ENCODE measurements around the gene PDCD6IP. TPM values are rescaled to one million over a fixed set of nuclear protein-coding genes. Genes with fewer than 3 reads are reported as not detected.
A peak's percentile ranks its signal among the peaks of the same experiment; 100 is the strongest.

PDCD6IP gene
- total RNA-seq, 4 donors from 2014 or later, result 93.9 to 181 (median 127) TPM

DNA sequence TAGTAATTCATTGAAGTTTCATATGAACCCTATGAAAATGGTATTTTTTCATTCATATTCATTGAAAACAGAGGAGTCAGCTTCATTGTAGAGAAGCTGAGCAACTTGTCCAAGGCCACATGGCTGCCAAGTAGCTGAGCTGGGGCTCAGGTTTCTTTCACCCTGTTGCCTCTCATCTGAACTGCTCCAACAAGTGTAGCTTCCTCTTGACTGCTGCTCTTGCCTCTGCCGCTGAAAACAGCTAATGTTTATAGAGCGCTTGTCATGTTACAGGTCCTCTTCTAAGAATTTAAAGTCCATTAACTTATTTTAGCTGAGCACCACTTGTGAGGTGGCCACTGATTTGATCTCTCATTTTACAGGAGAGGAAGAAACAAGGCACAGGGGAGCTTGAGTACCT, 81.1 kb downstream of the PDCD6IP start:
- in situ Hi-C loops (cut with MboI; ENCODE audit: low sequenced_read_pairs in 4 of 4), result loop anchor here in 2 of 4 donors (25.0 kb wide), 1 partner anchor 808 kb away; no protein-coding TSS in a partner anchor

DNA sequence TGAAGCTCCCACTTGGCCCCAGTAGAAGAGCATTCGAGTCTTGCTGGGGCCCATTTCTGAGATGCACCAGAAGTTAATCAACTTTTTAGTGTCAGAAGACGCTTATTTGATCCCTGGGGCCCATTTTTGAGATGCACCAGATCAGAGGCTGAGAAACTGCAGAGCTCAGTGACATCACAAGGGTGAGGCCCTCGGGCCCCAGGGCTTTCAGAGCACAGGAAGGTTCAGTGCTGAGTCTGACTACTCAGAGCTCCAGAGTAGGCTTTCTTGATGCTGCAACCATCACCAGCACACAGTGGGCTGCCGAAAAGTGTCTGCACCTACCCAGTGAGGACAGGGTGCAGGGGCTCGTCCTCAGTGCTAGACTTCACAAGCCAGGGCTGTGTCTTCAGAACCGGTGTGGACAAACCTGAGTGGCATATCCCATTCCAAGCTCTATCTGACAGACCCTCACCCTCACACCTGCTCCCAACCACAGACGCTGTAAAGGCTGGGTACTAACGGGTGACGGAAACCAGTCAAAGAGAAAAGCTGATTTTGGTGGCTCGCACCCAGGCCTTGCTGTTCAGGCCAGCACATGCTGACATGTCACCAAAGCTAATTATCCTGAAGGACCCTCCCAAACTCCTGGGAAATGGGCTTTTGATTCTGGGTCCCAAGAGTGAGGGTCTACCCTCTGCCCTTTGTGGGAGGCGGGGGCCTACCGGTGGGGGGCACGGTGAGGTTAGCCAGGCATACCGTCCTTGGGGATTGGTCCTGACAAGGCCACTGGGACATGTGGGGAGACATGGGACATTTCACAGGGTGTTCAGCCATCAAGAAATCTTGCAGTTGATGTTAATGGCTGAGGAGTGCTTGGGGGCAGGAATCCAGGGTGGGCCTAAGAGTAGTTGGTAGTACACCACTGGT, 83.0 kb downstream of the PDCD6IP start:
- H3K4me1 ChIP-seq, result peaks cover 12 to 15% of the 10 kb centered on the region in 2 donors
- in situ Hi-C loops (cut with MboI; ENCODE audit: low sequenced_read_pairs in 4 of 4) (loop anchor here in 3 of 4 donors (10.0 to 25.0 kb wide), 2 partner anchors 803 to 806 kb away; no protein-coding TSS in a partner anchor), intact Hi-C loops (cut with DNase I; ENCODE audit: low total_unique reads) (loop anchor here (5.0 kb wide), 1 partner anchor 801 kb away; no protein-coding TSS in a partner anchor)
- H3K4me3 ChIP-seq, result no peak overlapping the region
- no peak overlapping the region for H3K27ac ChIP-seq
- no peaks in the 10 kb centered on the region for H3K27me3 ChIP-seq
- TF ChIP-seq, protein P1, sequence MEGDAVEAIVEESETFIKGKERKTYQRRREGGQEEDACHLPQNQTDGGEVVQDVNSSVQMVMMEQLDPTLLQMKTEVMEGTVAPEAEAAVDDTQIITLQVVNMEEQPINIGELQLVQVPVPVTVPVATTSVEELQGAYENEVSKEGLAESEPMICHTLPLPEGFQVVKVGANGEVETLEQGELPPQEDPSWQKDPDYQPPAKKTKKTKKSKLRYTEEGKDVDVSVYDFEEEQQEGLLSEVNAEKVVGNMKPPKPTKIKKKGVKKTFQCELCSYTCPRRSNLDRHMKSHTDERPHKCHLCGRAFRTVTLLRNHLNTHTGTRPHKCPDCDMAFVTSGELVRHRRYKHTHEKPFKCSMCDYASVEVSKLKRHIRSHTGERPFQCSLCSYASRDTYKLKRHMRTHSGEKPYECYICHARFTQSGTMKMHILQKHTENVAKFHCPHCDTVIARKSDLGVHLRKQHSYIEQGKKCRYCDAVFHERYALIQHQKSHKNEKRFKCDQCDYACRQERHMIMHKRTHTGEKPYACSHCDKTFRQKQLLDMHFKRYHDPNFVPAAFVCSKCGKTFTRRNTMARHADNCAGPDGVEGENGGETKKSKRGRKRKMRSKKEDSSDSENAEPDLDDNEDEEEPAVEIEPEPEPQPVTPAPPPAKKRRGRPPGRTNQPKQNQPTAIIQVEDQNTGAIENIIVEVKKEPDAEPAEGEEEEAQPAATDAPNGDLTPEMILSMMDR (IDR thresholded peaks at IDR 0.05 in 4 of 5, conservative IDR thresholded peaks at IDR 0.05 in 1 of 5), result no peak
- no peak for TF ChIP-seq POLR2A (IDR thresholded peaks at IDR 0.05)
- DNase-seq (no peak), ATAC-seq (no peak)
- H3K36me3 ChIP-seq, result no peaks in the 10 kb centered on the region
- no peaks in the 10 kb centered on the region for H3K9me3 ChIP-seq

More for the DNA sequence above, 81.1 kb downstream of the PDCD6IP start:
- TF ChIP-seq POLR2A (IDR thresholded peaks at IDR 0.05), result no peak
- TF ChIP-seq, protein P1 (IDR thresholded peaks at IDR 0.05 in 4 of 5, conservative IDR thresholded peaks at IDR 0.05 in 1 of 5), result no peak
- H3K27me3 ChIP-seq, result no peaks in the 10 kb centered on the region
- no peaks in the 10 kb centered on the region for H3K9me3 ChIP-seq
- ATAC-seq (peak in 1 of 2 donors; percentile 67), DNase-seq (peak in 1 of 2 donors; percentile 37)
- peaks cover 12 to 15% of the 10 kb centered on the region in 2 donors for H3K4me1 ChIP-seq
- no peaks in the 10 kb centered on the region for H3K36me3 ChIP-seq
- intact Hi-C loops (cut with DNase I; ENCODE audit: low total_unique reads), result no loop called here
- H3K27ac ChIP-seq, result no peak overlapping the region
- no peak overlapping the region for H3K4me3 ChIP-seq

DNA sequence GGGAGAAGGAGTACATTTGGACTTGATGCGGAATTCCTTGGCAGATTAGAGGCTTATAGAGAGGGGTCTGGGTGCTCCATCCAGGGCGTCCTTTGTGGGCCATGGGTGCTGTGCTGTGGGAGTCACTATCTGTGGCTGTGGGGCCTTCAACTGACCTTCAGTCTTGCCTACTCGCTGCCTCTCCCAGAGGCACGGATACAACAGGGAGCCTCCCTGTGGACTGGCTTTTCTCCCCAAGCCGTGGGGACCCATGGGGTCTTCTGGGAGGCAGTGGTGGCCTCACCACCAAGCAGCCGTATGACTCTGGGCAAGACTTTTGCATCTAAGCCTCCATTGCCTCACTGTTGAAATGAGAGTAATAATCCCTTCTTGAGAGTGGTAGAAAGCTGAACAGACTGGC, 83.9 kb downstream of the PDCD6IP start:
- H3K27ac ChIP-seq, result no peak overlapping the region
- TF ChIP-seq POLR2A (IDR thresholded peaks at IDR 0.05), result no peak
- TF ChIP-seq, protein P1 (IDR thresholded peaks at IDR 0.05 in 4 of 5, conservative IDR thresholded peaks at IDR 0.05 in 1 of 5), result no peak
- intact Hi-C loops (cut with DNase I; ENCODE audit: low total_unique reads) (loop anchor here (5.0 kb wide), 1 partner anchor 800 kb away; no protein-coding TSS in a partner anchor), in situ Hi-C loops (cut with MboI; ENCODE audit: low sequenced_read_pairs in 4 of 4) (loop anchor here in 3 of 4 donors (10.0 to 25.0 kb wide), 2 partner anchors 803 to 805 kb away; no protein-coding TSS in a partner anchor)
- DNase-seq (no peak), ATAC-seq (no peak)
- H3K4me3 ChIP-seq, result no peak overlapping the region
- H3K4me1 ChIP-seq, result peaks cover 12 to 15% of the 10 kb centered on the region in 2 donors
- H3K36me3 ChIP-seq, result no peaks in the 10 kb centered on the region
- no peaks in the 10 kb centered on the region for H3K27me3 ChIP-seq
- H3K9me3 ChIP-seq, result no peaks in the 10 kb centered on the region

DNA sequence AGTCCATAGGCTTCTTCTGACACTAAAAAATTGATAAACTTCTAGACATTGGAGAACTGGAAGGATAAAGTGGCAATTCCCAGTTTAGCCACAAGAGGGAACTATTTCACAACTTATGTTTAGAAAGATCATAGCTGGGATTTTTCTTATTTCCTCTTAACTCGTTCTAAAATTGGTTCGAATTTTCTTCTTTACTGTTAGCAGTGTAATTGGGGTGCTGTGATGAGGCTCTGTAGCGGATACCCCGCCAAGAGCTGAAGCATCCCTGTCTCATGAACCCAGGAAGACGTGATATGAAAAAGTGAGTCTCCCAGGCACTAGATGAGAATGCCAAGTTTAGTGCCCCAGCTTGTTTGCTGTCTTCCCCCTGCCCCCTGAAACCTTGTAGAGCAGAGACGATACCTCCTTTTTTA, 85.1 kb downstream of the PDCD6IP start:
- peak; percentile 24 to 39 for ATAC-seq

More for the DNA sequence above, 85.1 kb downstream of the PDCD6IP start:
- Histone ChIP-seq H3K27ac (peak overlapping the region in 2 of 4 donors; percentile 26 to 45), H3K9me3 (no peaks in the 10 kb centered on the region), H3K36me3 (no peaks in the 10 kb centered on the region), H3K4me3 (peak overlapping the region; percentile 11 to 45 (median 36)), H3K27me3 (no peaks in the 10 kb centered on the region), H3K4me1 (peaks cover 12 to 15% of the 10 kb centered on the region in 2 donors)
- in situ Hi-C loops (cut with MboI; ENCODE audit: low sequenced_read_pairs in 4 of 4) (loop anchor here in 3 of 4 donors (10.0 to 25.0 kb wide), 2 partner anchors 801 to 804 kb away; no protein-coding TSS in a partner anchor), intact Hi-C loops (cut with DNase I; ENCODE audit: low total_unique reads) (loop anchor here (5.0 kb wide), 1 partner anchor 799 kb away; no protein-coding TSS in a partner anchor)
- DNase-seq, result no peak
- TF ChIP-seq, protein P1 (IDR thresholded peaks at IDR 0.05 in 4 of 5, conservative IDR thresholded peaks at IDR 0.05 in 1 of 5), result peak; percentile 58 to 87 (median 82)
- no peak for TF ChIP-seq POLR2A (IDR thresholded peaks at IDR 0.05)

All from gastrocnemius medialis (tissue), 4 donors.